Small intestine (tissue), 7 donors: ENCODE data around the gene CD274. TPM values are rescaled to one million over a fixed set of nuclear protein-coding genes. Genes with fewer than 3 reads are reported as not detected.
"Not testable (repeated sequence)": the region's sequence is repeated elsewhere in the genome, so short reads cannot be mapped to it uniquely, and the experiment has no call there.

Source experiments
- DNase-seq, 2 donors: peaks; one replicate each; pipeline versions ENCODE4 v3.0.0 to v3.0.0-alpha.2; 2013
- FAIRE-seq: peaks from 2 replicates; lab custom pipeline; 2012; peaks lifted over from hg19 to GRCh38; lab: Jason Lieb, UNC
- H3K27ac ChIP-seq, 3 donors: one replicate each; pipeline ENCODE4 v1.5.1; 2013; ENCODE audit warnings: low read length in 2 of 3, mild to moderate bottlenecking in 2 of 3, control low read depth in 1 of 3, inconsistent platforms in 1 of 3, low read depth in 1 of 3, moderate library complexity in 1 of 3
- H3K27me3 ChIP-seq, 3 donors: one replicate each; pipeline ENCODE4 v1.6.1; 2013; ENCODE audit warnings: low read length in 3 of 3, inconsistent platforms in 1 of 3; ENCODE audit not compliant: control insufficient read depth in 3 of 3, insufficient read depth in 3 of 3
- H3K36me3 ChIP-seq, 3 donors: one replicate each; pipeline ENCODE4 v1.6.1; 2013; ENCODE audit warnings: low read length in 3 of 3, inconsistent platforms in 1 of 3, low read depth in 1 of 3, mild to moderate bottlenecking in 1 of 3, moderate library complexity in 1 of 3; ENCODE audit not compliant: control insufficient read depth in 3 of 3, insufficient read depth in 2 of 3
- H3K4me1 ChIP-seq, 3 donors: one replicate each; pipeline ENCODE4 v1.6.1; 2013; ENCODE audit warnings: low read length in 2 of 3, inconsistent platforms in 1 of 3, low read depth in 1 of 3, mild to moderate bottlenecking in 1 of 3, moderate library complexity in 1 of 3; ENCODE audit not compliant: control insufficient read depth in 3 of 3, insufficient read depth in 2 of 3
- H3K4me3 ChIP-seq, 3 donors: one replicate each; pipeline ENCODE4 v1.5.1; 2013; ENCODE audit warnings: low read length in 3 of 3, control low read depth in 1 of 3, inconsistent platforms in 1 of 3, low read depth in 1 of 3, mild to moderate bottlenecking in 1 of 3, moderate library complexity in 1 of 3
- H3K9me3 ChIP-seq, 2 donors: one replicate each; pipeline ENCODE4 v1.6.1; 2013; ENCODE audit warnings: low read depth in 1 of 2, low read length in 1 of 2; ENCODE audit not compliant: control insufficient read depth in 2 of 2, insufficient read depth in 1 of 2
- WGBS, 3 donors: extraction: QIAGEN DNeasy Blood & Tissue Kit; methylation state at CpG; one replicate each; pipeline ENCODE4 v1.1.7; 2013; 5-methylcytosine and 5-hydroxymethylcytosine counted together
- polyA plus RNA-seq, 4 donors: library from polyadenylated mRNA; stranded (reverse) in 3 of 4; unstranded in 1 of 4; fragments of 200-250 nt in 3 of 4; fragments of 120-200 nt in 1 of 4; gene quantifications; one replicate each; pipeline versions ENCODE4 v1.2.1 to v1.2.3, GENCODE V29; 2013
- donor health status: healthy with polysubstance abuse.
- donor health status: control.
- donor health status: control.
- donor health status: Bipolar disorder and iron deficiency.
- donor health status: healthy.

Gene CD274
- polyA plus RNA-seq, 4 donors, result 1.1 to 3.4 (median 1.1) TPM

DNA sequence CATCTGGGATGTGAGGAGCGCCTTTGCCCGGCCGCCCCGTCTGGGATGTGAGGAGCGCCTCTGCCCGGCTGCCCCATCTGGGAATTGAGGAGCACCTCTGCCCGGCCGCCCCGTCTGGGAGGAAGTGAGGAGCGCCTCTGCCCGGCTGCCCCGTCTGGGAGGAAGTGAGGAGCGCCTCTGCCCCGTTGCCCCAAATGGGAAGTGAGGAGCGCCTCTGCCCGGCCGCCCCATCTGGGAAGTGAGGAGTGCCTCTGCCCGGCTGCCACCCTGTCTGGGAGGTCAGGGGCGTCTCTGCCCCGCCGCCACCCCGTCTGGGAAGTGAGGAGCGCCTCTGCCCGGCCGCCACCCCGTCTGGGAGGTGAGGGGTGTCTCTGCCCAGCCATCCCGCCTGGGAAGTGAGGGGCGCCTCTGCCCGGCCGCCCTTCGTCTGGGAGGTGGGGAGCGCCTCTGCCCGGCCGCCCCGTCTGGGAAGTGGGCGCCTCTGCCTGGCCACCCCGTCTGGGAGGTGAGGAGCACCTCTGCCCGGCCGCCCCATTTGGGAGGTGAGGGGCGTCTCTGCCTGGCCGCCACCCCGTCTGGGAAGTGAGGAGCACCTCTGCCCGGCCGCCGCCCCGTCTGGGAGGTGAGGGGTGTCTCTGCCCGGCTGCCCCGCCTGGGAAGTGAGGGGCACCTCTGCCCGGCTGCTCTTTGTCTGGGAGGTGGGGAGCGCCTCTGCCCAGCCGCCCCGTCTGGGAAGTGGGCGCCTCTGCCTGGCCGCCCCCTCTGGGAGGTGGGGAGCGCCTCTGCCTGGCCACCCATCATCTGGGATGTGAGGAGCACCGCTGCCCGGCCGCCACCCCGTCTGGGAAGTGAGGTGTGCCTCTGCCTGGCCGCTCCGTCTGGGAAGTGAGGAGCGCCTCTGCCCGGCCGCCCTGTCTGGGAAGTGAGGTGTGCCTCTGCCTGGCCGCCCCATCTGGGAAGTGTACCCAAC, 16.2 kb upstream of the CD274 start:
- H3K27me3 ChIP-seq, H3K36me3 ChIP-seq, H3K4me3 ChIP-seq, H3K4me1 ChIP-seq, H3K27ac ChIP-seq, FAIRE-seq, DNase-seq: not testable (repeated sequence)
- peaks cover 0 to 12% of the 10 kb centered on the region in 2 donors for H3K9me3 ChIP-seq
- 96 to 99% (median 97%) methylated on average over 48 to 65 of the region's 65 CpGs for WGBS, 3 donors

DNA sequence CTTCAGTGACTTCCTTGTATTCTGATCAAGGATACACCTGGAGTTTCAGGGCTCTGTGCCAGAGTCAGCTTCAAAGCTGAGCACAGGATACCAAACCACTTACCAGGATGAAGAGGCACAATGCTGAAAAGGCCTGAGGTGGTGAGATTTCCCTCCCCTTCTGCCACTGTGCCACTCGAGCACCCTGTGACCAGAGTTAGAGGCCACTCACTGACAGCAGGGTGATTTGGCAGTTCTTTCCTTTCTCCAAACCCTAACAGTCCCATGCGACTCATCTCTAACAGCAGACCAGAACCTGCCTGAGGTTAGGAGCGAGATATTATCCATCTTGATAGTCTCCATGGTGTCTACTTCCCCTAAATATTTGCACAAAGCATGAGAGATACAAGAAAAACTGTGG, 14.4 kb upstream of the CD274 start:
- Histone ChIP-seq H3K4me1 (peaks cover 0 to 10% (median 3%) of the 10 kb centered on the region in 3 donors), H3K27me3 (peaks cover 0 to 1% (median 0%) of the 10 kb centered on the region in 3 donors), H3K27ac (peak overlapping the region in 2 of 3 donors; percentile 80 to 98), H3K9me3 (peaks cover 0 to 12% of the 10 kb centered on the region in 2 donors), H3K36me3 (peaks cover 0 to 6% (median 0%) of the 10 kb centered on the region in 3 donors), H3K4me3 (peak overlapping the region in 1 of 3 donors; percentile 33)
- 59 to 66% (median 59%) methylated on average over 3 of the region's 3 CpGs for WGBS, 3 donors
- FAIRE-seq (no peak), DNase-seq (peak in 1 of 2 donors; percentile 26)

DNA sequence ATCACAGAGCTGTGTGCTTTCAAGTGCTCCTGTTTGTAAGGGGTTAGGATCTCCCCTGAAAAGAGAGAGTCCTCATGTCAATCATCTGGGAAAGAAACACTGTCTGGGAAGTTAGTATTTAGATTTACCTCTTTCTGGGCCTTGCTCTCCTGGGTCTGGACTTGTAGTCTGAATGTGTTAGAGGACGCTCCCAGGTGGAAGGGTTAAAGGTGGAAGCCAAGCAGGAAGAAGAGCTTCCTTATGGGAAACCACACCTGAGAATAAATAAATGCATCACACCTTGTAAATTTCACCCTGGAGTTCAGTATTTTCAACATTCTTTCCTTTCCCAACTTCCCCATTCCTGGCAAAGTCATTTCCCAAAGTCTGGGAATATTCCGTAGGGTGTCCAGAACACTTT, 13.9 kb upstream of the CD274 start:
- H3K4me1 ChIP-seq, result peaks cover 0 to 10% (median 3%) of the 10 kb centered on the region in 3 donors
- H3K4me3 ChIP-seq, result peak overlapping the region in 2 of 3 donors; percentile 33 to 68
- WGBS, 3 donors, result 56 to 74% (median 59%) methylated on average over 2 of the region's 2 CpGs
- peak; percentile 51 to 82 for DNase-seq
- H3K27ac ChIP-seq, result peak overlapping the region; percentile 80 to 98 (median 93)
- peaks cover 0 to 6% (median 0%) of the 10 kb centered on the region in 3 donors for H3K36me3 ChIP-seq
- no peak for FAIRE-seq
- peaks cover 0 to 3% (median 0%) of the 10 kb centered on the region in 3 donors for H3K27me3 ChIP-seq
- H3K9me3 ChIP-seq, result peaks cover 0 to 12% of the 10 kb centered on the region in 2 donors

DNA sequence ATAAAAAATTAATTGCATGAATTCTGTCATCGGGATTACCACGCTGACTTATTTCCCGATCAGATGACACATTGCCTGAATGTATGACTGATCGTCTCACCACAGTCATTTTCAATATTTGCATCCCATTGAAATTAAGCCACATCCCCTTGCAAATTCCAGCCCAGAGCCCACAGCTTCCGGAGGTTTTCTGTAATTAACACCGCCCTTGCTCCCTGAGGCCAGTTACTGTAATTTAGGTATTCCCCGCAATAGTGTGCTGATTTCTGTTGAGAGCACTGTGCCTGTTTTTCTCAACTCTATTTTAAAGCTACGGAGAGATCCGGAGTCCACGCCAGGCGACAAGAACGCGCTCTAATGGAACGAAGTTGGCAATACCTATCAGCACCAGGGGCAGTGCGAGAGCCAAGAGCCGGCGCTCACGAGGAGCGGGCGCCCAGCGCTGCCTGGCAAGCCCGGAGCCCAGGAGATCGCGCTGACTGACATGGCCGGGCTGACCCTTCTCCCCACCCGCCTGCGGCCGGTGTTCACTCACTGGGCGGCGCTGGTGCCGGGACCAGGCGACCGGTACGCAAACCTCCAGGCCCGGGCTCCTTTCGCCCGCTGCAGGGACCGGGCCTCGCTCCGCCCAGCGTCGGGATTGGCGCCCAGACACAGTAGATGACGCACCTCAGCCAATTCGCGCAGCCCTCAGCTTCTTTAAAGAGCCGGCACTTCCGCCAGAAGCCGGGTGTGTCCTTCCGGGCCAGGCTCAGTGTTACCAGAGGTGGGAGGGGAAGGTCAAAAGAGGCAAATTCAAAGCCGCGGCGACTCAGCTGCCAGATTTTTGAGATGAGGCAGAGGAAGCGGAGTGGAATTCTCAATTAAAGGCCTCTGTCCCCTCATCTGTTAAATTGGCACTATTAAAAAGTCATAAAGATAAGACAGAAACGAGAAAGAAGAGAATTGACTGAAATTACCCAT, 12.8 kb upstream of the CD274 start, which contains the start of gene PLGRKT:
Gene PLGRKT, minus strand, starts transcription at position 672 of the 963 bp plus-strand sequence. CDS start 5,948 bp downstream, outside the sequence.
- WGBS, 3 donors, result 0 to 1% (median 0%) methylated on average over 51 to 55 of the region's 55 CpGs
- DNase-seq (peak; percentile 97 to 98), FAIRE-seq (no peak)
- Histone ChIP-seq H3K9me3 (peaks cover 0 to 12% of the 10 kb centered on the region in 2 donors), H3K27ac (peak within 1 kb of the TSS; percentile 93 to 98 (median 97)), H3K4me1 (peaks cover 0 to 10% (median 3%) of the 10 kb centered on the region in 3 donors), H3K27me3 (peaks cover 0 to 3% (median 0%) of the 10 kb centered on the region in 3 donors), H3K4me3 (peak within 1 kb of the TSS; percentile 63 to 69 (median 68)), H3K36me3 (peaks cover 0 to 6% (median 0%) of the 10 kb centered on the region in 3 donors)

DNA sequence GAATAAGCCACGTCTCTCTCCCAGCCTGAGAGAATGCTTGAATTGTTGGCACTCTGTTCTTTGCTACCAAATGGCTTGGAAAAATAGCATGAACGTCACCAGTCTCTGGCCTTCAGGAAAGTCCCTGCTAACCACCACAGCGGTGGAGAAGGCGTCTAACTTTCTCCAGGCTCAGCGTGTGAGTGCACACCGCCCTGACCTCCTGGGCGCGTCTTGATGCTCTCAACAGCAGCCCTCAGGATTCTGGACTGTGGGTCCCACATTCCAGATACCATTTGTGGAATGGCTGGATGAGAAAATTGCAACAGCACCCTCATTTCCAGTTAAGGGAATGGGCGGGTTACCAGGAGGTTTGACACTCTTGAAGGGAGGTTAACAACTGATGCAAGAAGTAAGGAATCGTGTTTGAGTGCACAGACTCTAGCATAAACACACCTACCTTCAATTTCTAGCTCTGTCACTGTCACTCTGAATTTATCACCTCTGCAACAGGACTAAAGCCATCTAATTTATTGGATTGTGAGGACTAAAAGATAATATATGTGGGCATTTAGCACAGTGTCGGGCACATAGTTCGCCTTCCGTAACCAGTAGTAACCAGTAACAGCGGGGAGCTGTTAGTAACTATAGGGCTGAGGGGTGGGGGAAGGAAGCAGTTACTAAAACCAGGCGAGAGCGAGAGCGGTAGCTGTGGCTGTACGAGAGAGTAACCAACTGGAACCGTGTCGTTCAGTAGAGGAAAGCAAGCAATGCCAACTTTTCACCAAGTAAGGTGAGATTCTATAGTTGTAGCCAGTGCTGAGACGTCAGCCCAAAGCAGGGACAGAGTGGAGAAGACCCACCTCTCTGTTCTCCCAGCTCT, 11.8 kb upstream of the CD274 start:
- FAIRE-seq, result no peak
- 61 to 69% (median 64%) methylated on average over 21 of the region's 21 CpGs for WGBS, 3 donors
- Histone ChIP-seq H3K27ac (peak overlapping the region; percentile 93 to 98 (median 97)), H3K4me3 (peak overlapping the region in 2 of 3 donors; percentile 39 to 68), H3K27me3 (peaks cover 0 to 3% (median 0%) of the 10 kb centered on the region in 3 donors), H3K9me3 (peaks cover 0 to 8% of the 10 kb centered on the region in 2 donors), H3K36me3 (peaks cover 0 to 4% (median 0%) of the 10 kb centered on the region in 3 donors), H3K4me1 (peaks cover 0 to 10% (median 3%) of the 10 kb centered on the region in 3 donors)
- DNase-seq, result peak; percentile 35 to 38

DNA sequence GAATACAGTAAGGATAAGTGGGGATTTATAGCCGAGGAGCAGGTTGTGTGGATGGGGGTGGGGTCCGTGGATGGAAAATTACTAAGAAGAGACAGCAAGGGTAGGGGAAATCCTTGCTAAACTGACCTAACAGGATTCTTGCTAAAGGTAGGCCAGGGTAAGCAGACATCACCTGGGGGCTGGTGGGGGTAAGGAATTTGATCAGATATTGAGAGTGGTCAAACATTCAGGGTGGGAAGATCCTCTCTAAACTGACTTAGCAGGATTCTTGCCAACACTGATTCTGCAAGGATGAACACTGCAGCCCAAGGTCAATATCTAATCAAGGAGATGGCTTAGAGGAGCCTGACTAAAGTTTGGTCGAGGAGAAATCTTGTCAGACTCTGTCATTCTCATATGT, 9.9 kb upstream of the CD274 start:
- Histone ChIP-seq H3K27ac (no peak overlapping the region), H3K4me1 (peaks cover 0 to 10% (median 3%) of the 10 kb centered on the region in 3 donors), H3K9me3 (no peaks in the 10 kb centered on the region), H3K4me3 (no peak overlapping the region), H3K36me3 (no peaks in the 10 kb centered on the region), H3K27me3 (peaks cover 0 to 3% (median 0%) of the 10 kb centered on the region in 3 donors)
- DNase-seq, result no peak
- FAIRE-seq, result no peak
- WGBS, 3 donors, result 84 to 88% (median 86%) methylated on average over 3 of the region's 3 CpGs

DNA sequence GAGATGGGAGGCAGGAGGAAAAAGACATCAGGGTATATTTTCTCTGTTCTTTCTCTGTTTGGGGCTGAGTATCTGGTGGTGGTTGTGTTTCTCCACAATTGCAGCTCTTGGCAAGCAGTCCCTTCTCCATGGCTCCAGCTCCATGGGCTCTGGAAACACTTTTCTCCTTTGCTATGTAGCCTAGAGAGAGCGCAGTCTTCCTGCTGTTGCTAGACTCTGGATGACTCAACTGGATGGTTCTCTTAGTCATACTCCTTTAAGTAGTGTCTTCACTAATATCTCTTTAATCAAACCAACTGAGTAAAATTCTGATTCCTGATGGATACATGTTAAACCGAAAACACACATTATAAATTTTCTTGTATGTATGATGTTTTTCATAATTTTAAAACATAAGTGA, 9.3 kb upstream of the CD274 start:
- no peak overlapping the region for H3K27ac ChIP-seq
- H3K4me1 ChIP-seq, result peaks cover 0 to 9% (median 3%) of the 10 kb centered on the region in 3 donors
- H3K9me3 ChIP-seq, result no peaks in the 10 kb centered on the region
- H3K4me3 ChIP-seq, result no peak overlapping the region
- H3K27me3 ChIP-seq, result peaks cover 0 to 3% (median 0%) of the 10 kb centered on the region in 3 donors
- H3K36me3 ChIP-seq, result no peaks in the 10 kb centered on the region
- DNase-seq (no peak), FAIRE-seq (no peak)
- 75 to 96% (median 90%) methylated on average over 2 of the region's 2 CpGs for WGBS, 3 donors
